ENCODE results near the gene MTHFD1L. TPM values are rescaled to one million over a fixed set of nuclear protein-coding genes. Genes with fewer than 3 reads are reported as not detected.

MTHFD1L gene
- total and polyA plus RNA-seq, 2 of the 8 experiments (the other 6 are each of a cell fraction or from before 2014, with no cell fraction given), result 29.2 to 105 TPM

GRCh38 chr6:150940941-150941340 is 75.4 kb downstream of the MTHFD1L start (continued):
- no peak for TF ChIP-seq CHD7 (IDR thresholded peaks at IDR 0.05; ENCODE audit: insufficient replicate concordance, low read length)
- TF ChIP-seq JUND (IDR thresholded peaks at IDR 0.05; ENCODE audit: low read length), result no peak

All from H1 (cell line).